ENCODE data around the gene FAHD2A. TPM values are rescaled to one million over a fixed set of nuclear protein-coding genes. Genes with fewer than 3 reads are reported as not detected.

The FAHD2A gene
- total and polyA plus RNA-seq, 2 of the 8 experiments (the other 6 are each of a cell fraction or from before 2014, with no cell fraction given) = 24.2 to 26.7 TPM

DNA sequence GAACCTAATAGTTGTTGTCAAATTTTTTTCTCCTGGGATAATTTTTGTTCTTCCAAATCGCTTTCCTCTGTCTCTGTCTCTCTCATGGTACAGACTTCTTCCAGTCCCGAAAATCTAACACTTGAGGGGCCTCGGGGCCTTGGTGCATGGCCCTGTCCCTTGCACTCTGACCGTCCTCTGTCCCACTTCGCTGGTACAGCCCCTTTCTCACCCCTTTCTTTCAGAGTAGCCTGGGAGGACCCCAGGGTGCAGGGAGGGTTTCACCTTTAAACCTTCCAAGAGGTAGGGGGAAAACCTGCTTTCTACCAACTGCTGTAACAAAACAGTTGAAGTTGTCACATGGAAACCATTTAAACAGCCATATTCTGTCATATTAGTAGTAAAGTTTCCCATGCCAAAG is 22.2 kb upstream of the FAHD2A start:
- no peak overlapping the region for H3K4me2 ChIP-seq (ENCODE audit: insufficient read depth in 1 of 2, low read depth in 2 of 2, low read length in 2 of 2)
- H3K18ac ChIP-seq (ENCODE audit: extremely low read depth, low read length) = no peak overlapping the region
- no peaks in the 10 kb centered on the region for H4K20me1 ChIP-seq (replicated peaks in 1 of 2; ENCODE audit: control insufficient read depth in 1 of 2, insufficient read depth in 2 of 2, low read length in 2 of 2)
- H3K27me3 ChIP-seq (replicated peaks in 1 of 4; ENCODE audit: control insufficient read depth in 3 of 4, extremely low read depth in 1 of 4, insufficient read depth in 3 of 4, low read length in 3 of 4) = no peaks in the 10 kb centered on the region; a peak in 1 of 7 replicates
- WGBS, 2 experiments (ENCODE audit: extremely low coverage in 1 of 2, insufficient coverage in 1 of 2, insufficient read length in 1 of 2, insufficient replicate concordance in 2 of 2, low coverage in 1 of 2, low lambda C conversion rate in 2 of 2, missing lambda C conversion rate in 1 of 2) = 65% methylated on average over 5 of the region's 5 CpGs; no CpG with 5 or more reads in 1 of the 2 experiments
- no peaks in the 10 kb centered on the region for H3K36me3 ChIP-seq (ENCODE audit: control insufficient read depth in 2 of 4, insufficient read depth in 4 of 4, low read length in 3 of 4)
- no peak overlapping the region for H4K8ac ChIP-seq (ENCODE audit: extremely low read depth, insufficient read depth, low read length)
- no peaks in the 10 kb centered on the region for H3K79me2 ChIP-seq (ENCODE audit: control insufficient read depth in 1 of 2, insufficient read depth in 2 of 2, low read length in 2 of 2)
- H3K23me2 ChIP-seq (ENCODE audit: low read depth, low read length) = no peaks in the 10 kb centered on the region
- TF ChIP-seq SIX5 (IDR thresholded peaks at IDR 0.05; ENCODE audit: low read depth, low read length) (no peak), POU5F1 (IDR thresholded peaks at IDR 0.05; ENCODE audit: low read depth, low read length) (no peak), CHD2 (IDR thresholded peaks at IDR 0.05; ENCODE audit: low read length) (no peak), JUN (IDR thresholded peaks at IDR 0.05; ENCODE audit: low read depth, low read length) (no peak), SRF (IDR thresholded peaks at IDR 0.05; ENCODE audit: low read depth, low read length) (no peak), BCL11A (IDR thresholded peaks at IDR 0.05; ENCODE audit: low read depth in 2 of 2, low read length in 2 of 2) (no peak), FOSL1 (IDR thresholded peaks at IDR 0.05; ENCODE audit: insufficient read depth, low read depth, low read length) (no peak), GTF2F1 (IDR thresholded peaks at IDR 0.05; ENCODE audit: borderline replicate concordance, low read depth, low read length) (no peak), EZH2 (IDR thresholded peaks at IDR 0.05; ENCODE audit: low read depth, low read length, severe bottlenecking) (no peak)
- TF ChIP-seq, protein P1, sequence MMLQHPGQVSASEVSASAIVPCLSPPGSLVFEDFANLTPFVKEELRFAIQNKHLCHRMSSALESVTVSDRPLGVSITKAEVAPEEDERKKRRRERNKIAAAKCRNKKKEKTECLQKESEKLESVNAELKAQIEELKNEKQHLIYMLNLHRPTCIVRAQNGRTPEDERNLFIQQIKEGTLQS (IDR thresholded peaks at IDR 0.05; ENCODE audit: insufficient read depth, low read depth, low read length) = no peak
- TF ChIP-seq, protein P2, sequence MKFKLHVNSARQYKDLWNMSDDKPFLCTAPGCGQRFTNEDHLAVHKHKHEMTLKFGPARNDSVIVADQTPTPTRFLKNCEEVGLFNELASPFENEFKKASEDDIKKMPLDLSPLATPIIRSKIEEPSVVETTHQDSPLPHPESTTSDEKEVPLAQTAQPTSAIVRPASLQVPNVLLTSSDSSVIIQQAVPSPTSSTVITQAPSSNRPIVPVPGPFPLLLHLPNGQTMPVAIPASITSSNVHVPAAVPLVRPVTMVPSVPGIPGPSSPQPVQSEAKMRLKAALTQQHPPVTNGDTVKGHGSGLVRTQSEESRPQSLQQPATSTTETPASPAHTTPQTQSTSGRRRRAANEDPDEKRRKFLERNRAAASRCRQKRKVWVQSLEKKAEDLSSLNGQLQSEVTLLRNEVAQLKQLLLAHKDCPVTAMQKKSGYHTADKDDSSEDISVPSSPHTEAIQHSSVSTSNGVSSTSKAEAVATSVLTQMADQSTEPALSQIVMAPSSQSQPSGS (IDR thresholded peaks at IDR 0.05; ENCODE audit: low read length) = no peak
- FAIRE-seq (no peak), DNase-seq (ENCODE audit: low read depth in 1 of 2, low spot score in 2 of 2) (no peak)
- peaks cover 51 to 91% of the 10 kb centered on the region in 2 experiments for H3K9me3 ChIP-seq (ENCODE audit: insufficient read depth in 2 of 2, low read depth in 1 of 2, low read length in 1 of 2)
- H3K4ac ChIP-seq (replicated peaks; ENCODE audit: insufficient read length, low read depth, low read length) = no peak overlapping the region
- H3K56ac ChIP-seq (replicated peaks; ENCODE audit: insufficient read length, low read depth, low read length) = no peak overlapping the region
- H3K4me3 ChIP-seq (ENCODE audit: extremely low read depth in 1 of 4, insufficient read depth in 2 of 4, low read depth in 3 of 4, low read length in 4 of 4) = no peak overlapping the region
- H2BK12ac ChIP-seq (ENCODE audit: low read depth, low read length) = no peak overlapping the region
- H2BK20ac ChIP-seq (ENCODE audit: low read length) = no peak overlapping the region
- peaks cover 0 to 2% (median 0%) of the 10 kb centered on the region in 4 experiments; a peak in 1 of 7 replicates for H3K4me1 ChIP-seq (replicated peaks in 1 of 4; ENCODE audit: control insufficient read depth in 3 of 4, insufficient read depth in 4 of 4, low read length in 3 of 4)
- H4K91ac ChIP-seq (replicated peaks; ENCODE audit: insufficient read length, low read length) = no peak overlapping the region
- no peak overlapping the region for H4K5ac ChIP-seq (ENCODE audit: insufficient read length, low read depth, low read length)
- no peak overlapping the region for H2BK5ac ChIP-seq (ENCODE audit: low read depth, low read length)
- H3K23ac ChIP-seq (ENCODE audit: insufficient read length) = no peak overlapping the region
- no peak overlapping the region for H3K27ac ChIP-seq (ENCODE audit: low read depth, low read length)
- CTCF ChIA-PET (ENCODE audit: partially characterized antibody) = interaction anchor here (2.0 kb wide), 1 partner anchor 13 kb away, joined by 4 read pairs; no protein-coding TSS in a partner anchor
- no peak overlapping the region for H2BK15ac ChIP-seq (ENCODE audit: low read length)
- H3K9ac ChIP-seq (replicated peaks in 1 of 4; ENCODE audit: extremely low read depth in 1 of 4, low read depth in 3 of 4, low read length in 3 of 4) = no peak overlapping the region
- no peaks in the 10 kb centered on the region for H3K79me1 ChIP-seq (ENCODE audit: low read depth, low read length)
- H2BK120ac ChIP-seq (replicated peaks; ENCODE audit: low read depth, low read length) = no peak overlapping the region
- POLR2A ChIA-PET (ENCODE audit: partially characterized antibody) = no interaction called here
- no peak overlapping the region for H2AK5ac ChIP-seq (ENCODE audit: low read depth, low read length)
- no peak overlapping the region for H3K14ac ChIP-seq (ENCODE audit: insufficient read length)
- H2AFZ ChIP-seq (ENCODE audit: low read length) = no peak overlapping the region
